Kidney (tissue), 14 donors: ENCODE results near the gene CCT6B. TPM values are rescaled to one million over a fixed set of nuclear protein-coding genes. Genes with fewer than 3 reads are reported as not detected.

Experiments used
- DNase-seq, 5 donors: peaks; one replicate each; pipeline ENCODE4 v3.0.0-alpha.2; 2013 to 2020
- FAIRE-seq: peaks from 2 replicates; lab custom pipeline; 2012; peaks lifted over from hg19 to GRCh38; lab: Jason Lieb, UNC
- H3K27ac ChIP-seq, 2 donors: one replicate each; pipeline ENCODE4 v1.7.0; 2013; ENCODE audit warnings: low read depth in 2 of 2, low read length in 2 of 2, inconsistent platforms in 1 of 2
- H3K27me3 ChIP-seq: one replicate; pipeline ENCODE4 v1.7.1; 2013; ENCODE audit warnings: low read length, inconsistent platforms; ENCODE audit not compliant: control insufficient read depth, insufficient read depth
- H3K36me3 ChIP-seq, 3 donors: one replicate each; pipeline versions ENCODE4 v1.7.0 to v1.7.1; 2013; ENCODE audit warnings: low read length in 3 of 3, control low read depth in 1 of 3, inconsistent platforms in 1 of 3; ENCODE audit not compliant: insufficient read depth in 3 of 3, control insufficient read depth in 2 of 3
- H3K4me1 ChIP-seq, 3 donors: one replicate each; pipeline versions ENCODE4 v1.7.0 to v1.7.1; 2013; ENCODE audit warnings: low read length in 3 of 3, inconsistent platforms in 1 of 3, low read depth in 1 of 3; ENCODE audit not compliant: control insufficient read depth in 2 of 3, insufficient read depth in 2 of 3
- H3K4me3 ChIP-seq, 3 donors: one replicate each; pipeline versions ENCODE4 v1.7.0 to v1.8.1; 2013; ENCODE audit warnings: low read length in 3 of 3, control low read depth in 1 of 3, inconsistent platforms in 1 of 3
- H3K9ac ChIP-seq, 3 donors: one replicate each; pipeline versions ENCODE4 v1.7.0 to v1.7.1; 2013; ENCODE audit warnings: low read length in 3 of 3, control low read depth in 1 of 3, inconsistent platforms in 1 of 3
- H3K9me3 ChIP-seq, 3 donors: one replicate each; pipeline versions ENCODE4 v1.7.0 to v1.7.1; 2013; ENCODE audit warnings: low read length in 3 of 3, control low read depth in 1 of 3, inconsistent platforms in 1 of 3; ENCODE audit not compliant: control insufficient read depth in 2 of 3, insufficient read depth in 1 of 3
- intact Hi-C: fragments of 100-400 bp; cut with DNase I; formaldehyde crosslinking; loops from one replicate; pipeline ENCODE4 v1.11.1; 2022
- polyA plus RNA-seq: library from polyadenylated mRNA; stranded (reverse); fragments of 350-450 nt; fragmentation: Illumina TruSeq; extraction: RNeasy Lipid Tissue Mini Kit (QIAGEN cat#74804); gene quantifications from one replicate; pipeline ENCODE4 v1.2.3, GENCODE V29; 2014; ENCODE audit warnings: low read depth, low replicate concordance; ENCODE audit not compliant: insufficient read depth
- total RNA-seq: library from RNA; stranded (reverse); fragmentation: NEBNext Ultra II Directional; extraction: Animal tissue kit (Norgen Biotek cat#: 25700); gene quantifications from one replicate; pipeline ENCODE4 v1.2.1, GENCODE V29; 2021
- TF ChIP-seq, protein P1 (sequence below): IDR thresholded peaks from 3 replicates; pipeline ENCODE4 v1.5.1; 2012; ENCODE audit warnings: mild to moderate bottlenecking, moderate library complexity, borderline replicate concordance; ENCODE audit not compliant: insufficient read depth; ENCODE audit errors: extremely low read depth
- donor health status: control.
- donor health status: control.
- donor health status: control.
- donor health status: control.
- donor health status: control.
- donor health status: DM: yes; HTN: yes; CAD: no.
- donor health status: Normal renal cell carcinoma (clear cell type).

The CCT6B gene
- total and polyA plus RNA-seq, 2 donors from 2014 or later, result 2.5 to 3.9 TPM

DNA sequence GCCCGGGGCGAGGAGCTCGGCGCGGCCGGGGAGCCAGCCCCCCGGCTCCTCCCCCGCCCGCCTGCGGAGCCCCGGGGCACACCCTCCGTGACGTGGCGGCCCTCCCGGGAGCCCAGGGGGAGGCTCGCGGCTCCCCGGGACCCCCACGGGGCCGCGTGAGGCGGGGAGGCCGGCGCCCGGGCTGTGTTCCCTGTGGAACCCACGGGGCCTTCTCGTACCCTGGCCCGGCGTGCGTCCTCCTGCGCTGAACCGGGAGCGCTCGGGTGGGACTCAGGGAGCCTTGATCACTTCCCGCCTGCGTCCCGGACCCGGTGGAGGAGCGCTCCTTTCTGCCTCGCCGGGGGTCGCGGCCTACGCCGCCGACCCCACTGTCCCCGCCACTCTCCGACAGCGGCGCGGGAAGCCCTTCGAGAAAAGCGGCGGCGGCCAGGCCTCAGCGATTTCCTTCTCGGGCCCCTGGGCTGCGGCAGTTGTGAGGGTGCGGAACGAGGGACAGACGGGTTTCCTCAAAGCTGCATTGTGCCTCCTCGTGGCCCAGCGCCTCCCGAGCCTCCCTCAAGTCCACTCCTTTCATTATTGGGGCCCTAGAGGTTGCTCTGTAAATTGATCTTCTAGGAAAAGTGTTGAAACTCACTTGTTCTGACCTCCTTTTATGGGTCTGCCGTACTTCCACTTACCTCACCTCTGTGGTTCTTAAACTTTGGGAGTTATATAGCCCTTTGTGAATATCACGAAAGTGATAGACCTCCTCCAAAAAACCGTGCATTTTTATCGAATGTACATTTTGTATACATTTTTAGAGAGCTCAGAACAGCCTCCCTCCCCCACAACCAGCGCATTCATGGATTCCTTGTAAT, 19.6 kb upstream of the CCT6B start:
- peak overlapping the region; percentile 83 to 90 (median 89) for H3K9ac ChIP-seq
- peaks cover 7 to 12% (median 8%) of the 10 kb centered on the region in 3 donors for H3K4me1 ChIP-seq
- H3K27me3 ChIP-seq, result no peaks in the 10 kb centered on the region
- peak overlapping the region; percentile 68 to 88 (median 83) for H3K4me3 ChIP-seq
- DNase-seq (peak; percentile 79 to 91 (median 90)), FAIRE-seq (no peak)
- intact Hi-C loops, result no loop called here
- peaks cover 0 to 4% (median 0%) of the 10 kb centered on the region in 3 donors for H3K36me3 ChIP-seq
- peak overlapping the region; percentile 92 to 95 for H3K27ac ChIP-seq
- no peaks in the 10 kb centered on the region for H3K9me3 ChIP-seq
- TF ChIP-seq, protein P1, sequence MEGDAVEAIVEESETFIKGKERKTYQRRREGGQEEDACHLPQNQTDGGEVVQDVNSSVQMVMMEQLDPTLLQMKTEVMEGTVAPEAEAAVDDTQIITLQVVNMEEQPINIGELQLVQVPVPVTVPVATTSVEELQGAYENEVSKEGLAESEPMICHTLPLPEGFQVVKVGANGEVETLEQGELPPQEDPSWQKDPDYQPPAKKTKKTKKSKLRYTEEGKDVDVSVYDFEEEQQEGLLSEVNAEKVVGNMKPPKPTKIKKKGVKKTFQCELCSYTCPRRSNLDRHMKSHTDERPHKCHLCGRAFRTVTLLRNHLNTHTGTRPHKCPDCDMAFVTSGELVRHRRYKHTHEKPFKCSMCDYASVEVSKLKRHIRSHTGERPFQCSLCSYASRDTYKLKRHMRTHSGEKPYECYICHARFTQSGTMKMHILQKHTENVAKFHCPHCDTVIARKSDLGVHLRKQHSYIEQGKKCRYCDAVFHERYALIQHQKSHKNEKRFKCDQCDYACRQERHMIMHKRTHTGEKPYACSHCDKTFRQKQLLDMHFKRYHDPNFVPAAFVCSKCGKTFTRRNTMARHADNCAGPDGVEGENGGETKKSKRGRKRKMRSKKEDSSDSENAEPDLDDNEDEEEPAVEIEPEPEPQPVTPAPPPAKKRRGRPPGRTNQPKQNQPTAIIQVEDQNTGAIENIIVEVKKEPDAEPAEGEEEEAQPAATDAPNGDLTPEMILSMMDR, result peak; percentile 32

DNA sequence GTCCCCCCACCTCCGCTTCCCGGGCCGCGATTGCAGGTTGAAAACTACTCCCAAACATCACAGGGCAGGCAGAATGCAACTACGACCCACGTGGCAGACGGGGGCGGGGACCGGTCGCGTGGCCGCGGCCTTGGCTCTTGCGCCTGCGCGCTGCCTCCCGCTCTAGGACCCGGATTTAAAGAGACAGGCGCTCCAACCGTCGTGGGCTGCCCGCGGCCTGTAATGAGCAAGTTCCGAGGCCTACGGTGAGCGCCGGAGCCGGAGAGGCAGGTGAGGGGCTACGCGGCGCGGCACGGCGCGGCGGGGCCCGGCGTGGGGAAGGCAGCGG, 19.1 kb upstream of the CCT6B start, which contains the start of gene LIG3:
TSS of gene LIG3 (plus strand) at position 160 of the 328 bp plus-strand sequence. CDS start 2,494 bp downstream, outside the sequence.
- intact Hi-C loops, result no loop called here
- H3K4me3 ChIP-seq, result peak within 1 kb of the TSS; percentile 68 to 88 (median 83)
- H3K36me3 ChIP-seq, result peaks cover 0 to 4% (median 0%) of the 10 kb centered on the region in 3 donors
- no peaks in the 10 kb centered on the region for H3K27me3 ChIP-seq
- peak; percentile 96 to 98 (median 97) for DNase-seq
- FAIRE-seq, result no peak
- peak within 1 kb of the TSS; percentile 83 to 90 (median 89) for H3K9ac ChIP-seq
- TF ChIP-seq, protein P1, result no peak
- no peaks in the 10 kb centered on the region for H3K9me3 ChIP-seq
- peaks cover 7 to 12% (median 8%) of the 10 kb centered on the region in 3 donors for H3K4me1 ChIP-seq
- H3K27ac ChIP-seq, result peak within 1 kb of the TSS; percentile 92 to 95

DNA sequence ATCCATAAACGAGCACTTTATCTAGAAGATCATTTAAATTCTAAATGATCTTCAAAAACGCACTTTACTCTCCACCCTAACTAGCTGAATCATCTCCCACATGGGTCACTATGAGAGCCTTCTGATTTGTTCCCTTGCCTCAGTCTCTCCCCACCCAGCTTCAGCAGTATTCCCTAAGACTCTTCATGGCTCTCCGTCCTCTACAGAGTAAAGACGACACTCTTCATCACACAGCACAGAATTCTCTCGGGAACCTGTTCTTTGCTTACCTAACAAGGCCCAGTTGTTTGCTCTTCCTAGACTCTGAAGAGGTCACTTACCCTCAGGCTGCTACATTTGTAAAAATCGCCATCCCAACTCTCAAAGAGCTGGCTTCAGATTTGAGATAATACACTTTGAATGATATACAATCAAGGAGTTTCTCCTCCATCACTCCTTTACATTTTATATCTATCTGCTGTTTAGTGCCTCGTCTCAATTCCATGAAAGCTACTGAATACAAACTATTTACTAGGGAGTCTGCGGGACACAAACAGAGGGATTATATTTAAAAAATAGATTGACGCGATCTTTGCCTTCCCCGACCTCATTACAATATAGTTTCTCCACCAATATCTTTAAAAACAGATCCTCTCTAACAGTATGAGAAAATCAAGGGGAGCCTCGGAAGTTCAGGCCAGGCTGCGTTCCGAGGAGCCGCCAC, 18.5 kb upstream of the CCT6B start:
- Histone ChIP-seq H3K27ac (peak overlapping the region; percentile 36 to 95), H3K4me1 (peaks cover 7 to 12% (median 8%) of the 10 kb centered on the region in 3 donors), H3K9me3 (no peaks in the 10 kb centered on the region), H3K27me3 (no peaks in the 10 kb centered on the region), H3K4me3 (peak overlapping the region; percentile 68 to 71 (median 69)), H3K9ac (peak overlapping the region; percentile 56 to 62 (median 60)), H3K36me3 (peaks cover 0 to 4% (median 0%) of the 10 kb centered on the region in 3 donors)
- DNase-seq, result peak in 1 of 5 donors; percentile 13
- intact Hi-C loops, result no loop called here
- TF ChIP-seq, protein P1, result no peak
- no peak for FAIRE-seq
